ENCODE results near the gene MACROD1.

MACROD1 gene

DNA sequence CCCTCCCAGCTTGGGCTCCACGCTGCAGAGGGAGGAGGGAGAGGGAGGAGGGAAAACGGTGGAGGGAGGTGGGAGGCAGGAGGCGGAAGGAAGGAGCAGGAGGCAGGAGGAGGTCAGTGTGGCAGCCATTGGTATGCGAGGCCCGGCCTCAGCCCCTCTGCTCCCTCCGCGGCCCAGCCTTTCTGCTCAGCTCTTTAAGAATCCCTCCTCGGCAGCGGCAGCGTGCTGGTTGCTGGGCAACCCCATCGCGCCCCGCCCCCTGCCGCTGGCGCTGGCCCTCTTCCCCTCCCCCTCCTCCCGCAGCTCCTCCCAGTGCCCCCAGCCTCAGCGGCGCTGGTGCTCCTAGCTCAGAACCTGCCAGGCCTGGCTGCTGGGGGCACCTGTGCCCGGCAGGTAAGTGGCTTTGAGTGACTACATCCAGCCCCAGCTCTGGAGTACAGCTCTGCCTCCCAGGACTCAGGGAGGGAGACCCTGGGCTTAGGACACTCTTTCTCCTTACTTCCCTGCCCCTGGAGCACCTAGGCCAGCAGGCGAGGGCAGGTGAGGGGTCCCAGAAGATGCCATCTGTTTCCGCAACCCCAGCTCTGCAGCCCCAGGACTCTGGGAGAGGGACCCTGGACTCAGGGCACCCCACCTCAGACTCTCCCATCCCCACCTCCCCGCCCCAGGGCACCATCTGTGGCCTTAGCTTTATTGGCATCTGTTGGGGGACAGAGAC is 137.4 kb downstream of the MACROD1 start:
- peak; percentile 64 for DNase-seq

DNA sequence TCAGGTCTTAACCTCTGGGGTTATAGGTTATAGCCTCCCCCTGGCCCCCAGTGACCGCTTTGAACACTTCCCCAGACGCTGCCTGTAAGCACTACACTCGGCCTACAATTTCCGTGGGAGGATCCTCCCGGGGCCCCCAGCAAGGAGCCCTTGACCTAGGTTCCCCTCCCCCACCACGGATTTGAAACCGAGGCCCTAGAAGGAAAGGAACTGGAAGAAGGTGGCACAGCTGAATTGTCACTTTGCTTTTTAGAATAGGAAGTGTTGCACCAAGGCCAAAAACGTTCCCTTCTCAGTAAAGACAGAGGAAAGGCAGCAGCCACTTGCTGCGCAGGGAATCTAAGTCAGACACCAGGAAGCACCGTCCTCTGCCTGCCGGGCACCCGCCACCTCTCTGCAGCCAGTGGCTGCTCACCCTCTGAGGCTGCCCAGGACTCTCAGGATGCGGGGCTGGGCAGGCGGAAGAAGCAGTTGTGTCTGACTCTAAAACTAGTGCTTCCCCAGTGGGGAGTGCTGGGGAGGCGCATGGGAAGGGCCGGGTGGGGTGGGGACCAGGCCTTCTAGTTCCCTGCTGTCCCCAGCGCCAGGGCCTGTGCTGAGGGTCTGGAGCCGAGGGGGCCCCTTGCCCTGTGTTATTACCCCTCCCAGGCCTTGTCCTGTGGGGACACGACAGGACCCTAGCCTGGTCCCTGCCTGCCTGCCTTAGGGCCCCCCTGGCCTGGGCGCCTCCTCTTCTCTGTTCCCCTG is 138.1 kb downstream of the MACROD1 start:
- DNase-seq: no peak

DNA sequence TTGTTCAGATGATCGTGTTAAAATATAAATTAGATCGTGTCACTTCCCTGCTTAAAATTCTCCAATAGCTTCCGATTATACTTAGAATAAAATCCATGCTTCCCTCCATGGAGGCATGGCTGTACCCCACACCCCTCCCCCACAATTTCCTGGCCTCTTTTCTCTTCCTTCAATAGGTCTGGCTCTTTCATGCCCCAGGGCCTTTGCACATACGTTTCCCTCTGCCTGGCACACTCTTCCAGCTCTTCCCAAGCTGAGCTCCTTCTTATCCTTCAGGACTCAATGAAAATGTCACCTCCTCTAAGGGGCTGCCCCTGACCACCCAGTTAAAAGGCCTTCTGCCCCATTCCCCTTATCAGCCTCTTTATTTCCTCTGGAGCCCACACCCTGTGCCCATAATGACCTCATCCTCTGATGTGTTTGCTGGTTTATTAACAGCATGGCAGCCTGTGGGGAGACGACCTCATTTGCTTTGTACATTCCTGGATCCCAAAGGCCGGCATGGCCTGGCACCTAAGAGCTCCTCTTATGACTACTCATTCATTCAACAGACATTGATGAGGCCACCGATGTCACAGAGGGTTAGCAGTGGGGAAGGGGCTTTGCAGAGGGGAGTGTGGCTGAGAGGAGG is 139.2 kb downstream of the MACROD1 start:
- no peak for DNase-seq

DNA sequence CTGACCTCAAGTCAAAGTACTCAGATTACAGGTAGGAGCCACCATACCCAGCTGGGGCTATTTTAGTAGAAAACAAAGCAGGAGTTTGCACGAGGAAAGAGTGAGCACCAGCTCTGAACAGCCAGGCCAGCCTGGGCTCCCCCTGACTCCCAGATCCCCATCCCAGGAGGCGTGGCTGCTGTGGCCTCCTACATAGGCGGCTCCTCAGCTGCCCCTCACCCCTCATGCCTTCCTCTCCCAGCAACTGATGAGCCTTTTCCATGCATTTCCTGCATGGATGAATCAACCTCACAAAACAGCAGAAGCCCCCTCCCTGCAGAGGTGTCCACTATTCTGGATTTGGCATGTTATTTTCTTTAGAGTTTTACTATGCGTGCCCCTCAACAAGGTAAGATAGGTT is 140.7 kb downstream of the MACROD1 start:
- no peak for DNase-seq

DNA sequence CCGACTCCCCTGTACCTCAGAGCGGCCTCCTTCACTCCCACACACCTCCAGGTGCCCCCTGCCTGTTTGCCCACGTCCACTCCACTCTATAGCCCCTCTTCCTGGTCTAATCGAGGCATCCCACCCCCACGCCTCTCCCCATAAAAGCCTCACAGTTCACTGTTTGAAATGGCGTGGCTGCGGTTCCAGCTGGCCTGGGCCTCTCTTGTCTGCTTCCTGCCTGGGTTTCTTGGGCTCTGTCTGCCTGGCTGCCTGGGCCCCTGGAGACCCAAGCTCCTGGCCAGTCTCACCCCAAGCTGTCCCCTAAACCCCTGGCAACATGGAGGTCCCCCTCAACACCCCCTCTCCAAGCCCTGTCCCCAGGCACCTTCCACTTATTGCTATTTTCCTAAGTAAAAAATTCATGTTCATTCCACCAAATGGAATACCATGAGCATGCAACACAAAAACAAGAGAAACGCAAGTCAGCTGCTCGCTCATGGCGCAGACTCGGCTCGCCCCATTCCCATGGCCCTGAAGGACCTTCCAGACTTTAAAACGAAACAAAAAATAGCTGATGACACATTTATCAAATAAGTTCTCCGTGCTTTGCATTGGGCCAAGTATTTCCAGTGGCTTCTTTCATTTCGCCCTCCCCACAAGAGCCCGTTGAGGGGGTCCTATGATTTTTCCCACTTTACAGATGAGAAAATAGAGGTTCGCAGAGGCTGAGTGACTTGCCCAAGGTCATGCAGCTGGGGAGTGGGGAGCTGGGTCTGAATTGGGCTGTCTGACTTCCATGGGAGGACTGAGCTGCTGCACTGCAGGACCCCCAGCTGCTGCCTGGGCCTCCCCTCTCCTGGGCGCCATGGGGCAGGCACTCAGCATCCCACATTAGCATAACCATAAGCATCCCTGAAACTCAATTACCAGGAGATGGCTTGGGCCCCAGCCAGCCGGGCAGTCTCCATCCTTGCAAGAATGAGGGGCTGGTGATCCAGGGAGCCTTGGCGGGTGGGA is 141.9 kb downstream of the MACROD1 start:
- DNase-seq: no peak

DNA sequence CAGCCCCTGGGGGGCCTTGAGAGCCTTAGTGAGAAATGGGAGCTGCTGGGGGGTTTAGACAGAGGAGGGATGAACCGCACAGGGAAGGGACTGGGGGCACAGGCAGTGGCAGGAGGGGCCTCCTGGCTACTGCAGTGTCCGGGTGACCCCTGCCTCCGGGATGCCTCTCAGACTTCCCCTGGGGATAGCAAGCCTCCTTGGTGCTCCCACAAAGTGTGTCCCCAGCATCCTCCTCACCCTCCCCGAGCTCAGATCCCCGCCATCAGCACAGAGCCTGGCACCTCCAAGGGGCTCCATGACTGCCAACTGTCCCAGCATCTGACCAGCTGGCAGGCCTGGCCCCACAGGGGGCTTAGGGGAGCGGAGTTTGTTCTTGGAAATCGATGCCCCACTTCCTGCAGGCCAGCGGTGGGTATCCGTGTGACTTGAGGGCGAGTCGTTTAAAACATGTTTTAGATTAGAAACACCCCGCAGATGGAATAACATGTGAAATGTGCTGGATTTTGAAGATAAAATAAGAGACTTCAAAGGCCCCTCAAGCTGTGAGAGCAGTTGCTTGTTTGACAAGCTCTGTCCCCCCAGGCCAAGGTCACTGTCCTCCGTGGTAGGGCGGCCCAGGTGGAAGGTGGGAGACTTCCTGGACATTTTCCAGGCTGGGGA is 143.7 kb downstream of the MACROD1 start:
- DNase-seq: no peak

DNA sequence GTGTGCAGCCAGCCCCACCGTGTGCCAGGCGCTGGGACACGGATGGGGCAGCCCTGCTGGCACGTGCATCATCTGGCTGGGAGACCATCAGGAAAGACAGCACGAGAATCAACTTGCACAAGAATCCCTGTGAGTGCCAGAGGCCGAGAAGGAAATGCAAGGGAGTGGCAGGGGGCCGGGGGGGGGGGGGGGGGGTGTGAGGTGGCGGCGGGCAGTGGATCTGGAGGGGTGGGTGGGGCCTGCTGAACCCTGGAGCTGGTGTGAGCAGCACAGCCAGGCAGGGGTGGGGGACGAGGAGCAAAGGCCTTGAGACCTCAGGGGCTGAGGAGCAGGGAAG is 144.2 kb downstream of the MACROD1 start:
- no peak for DNase-seq

DNA sequence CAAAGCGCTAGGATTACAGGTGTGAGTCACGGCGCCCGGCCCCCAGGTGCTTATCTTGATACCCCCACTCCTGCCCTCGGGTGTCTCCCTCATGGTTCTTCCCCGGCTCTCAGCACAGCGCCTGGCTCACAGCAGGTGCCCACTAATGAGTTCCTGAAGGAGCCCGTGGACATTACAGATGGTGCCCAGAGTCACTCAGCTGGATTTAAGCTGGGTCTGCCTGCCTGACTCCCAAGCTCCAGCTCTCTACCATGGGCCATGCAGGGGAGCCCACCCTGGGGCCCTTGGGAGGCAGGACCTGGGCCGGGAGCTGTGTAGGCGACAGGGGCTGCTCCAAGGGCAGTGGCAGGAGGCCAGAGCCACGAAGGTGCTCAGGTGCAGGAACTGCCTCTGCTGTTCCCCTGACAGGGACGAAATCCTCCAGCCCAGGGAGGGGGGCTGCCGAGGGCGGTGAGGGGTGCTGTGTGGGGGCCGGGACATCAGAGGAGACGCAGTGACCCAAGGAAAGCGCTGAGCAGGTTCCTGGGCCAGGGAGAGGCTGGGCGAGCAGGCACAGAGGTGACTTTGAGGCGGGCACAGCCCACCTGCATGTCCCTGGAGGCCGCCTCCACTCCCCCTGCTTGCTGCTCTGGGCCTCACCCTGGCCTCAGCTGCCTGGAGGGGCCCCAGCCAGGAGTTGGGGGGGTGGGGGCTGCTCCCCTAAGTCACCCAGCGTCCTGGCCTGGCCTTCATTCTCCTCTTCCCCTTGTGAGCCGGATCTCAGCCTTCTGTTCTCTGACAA is 144.7 kb downstream of the MACROD1 start:
- no peak for DNase-seq

DNA sequence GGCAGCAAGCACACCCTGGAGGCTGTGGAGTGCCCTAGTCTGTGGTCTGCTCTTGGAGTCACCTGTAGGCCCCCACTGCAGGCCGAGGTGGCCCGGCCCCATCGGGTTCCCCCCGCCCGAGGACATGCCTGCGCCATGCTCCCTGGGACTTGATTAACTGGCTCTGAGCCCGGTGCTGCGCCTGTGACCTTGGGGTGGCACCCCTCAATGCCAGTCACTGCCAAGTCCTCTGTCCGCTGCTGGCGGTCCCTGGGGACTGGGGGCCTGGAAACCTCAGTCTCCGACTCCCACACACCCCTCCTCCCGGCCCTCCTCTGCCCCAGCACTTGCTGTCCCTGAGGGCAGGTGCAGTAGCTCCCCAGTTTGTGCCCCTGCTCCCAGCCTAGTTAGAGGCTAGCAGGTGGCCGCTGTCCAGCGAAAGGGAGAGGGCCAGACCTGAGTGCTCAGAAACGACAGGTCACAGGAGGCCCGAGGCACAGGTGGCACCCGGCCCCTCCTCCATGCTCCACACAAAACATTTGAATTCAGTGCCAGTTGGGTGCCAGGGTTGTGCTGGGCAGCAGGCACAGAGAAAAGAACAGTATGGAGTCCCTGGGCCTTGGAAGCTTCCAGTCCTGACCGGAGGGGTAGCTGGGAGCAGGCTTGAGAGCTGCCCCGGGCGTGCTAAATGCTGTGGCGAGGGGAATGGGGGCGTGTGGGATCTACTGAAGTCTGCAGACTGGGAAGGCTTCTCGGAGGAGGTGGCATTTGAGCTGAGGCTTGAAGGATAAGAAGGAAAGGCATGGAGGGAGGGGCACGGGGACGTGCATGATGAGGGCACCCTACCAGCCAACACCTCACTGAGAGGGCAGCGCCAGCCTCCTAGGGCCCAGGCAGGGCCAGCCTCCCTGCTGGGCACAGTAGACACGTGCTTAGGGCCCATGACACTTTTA is 146.5 kb downstream of the MACROD1 start:
- no peak for DNase-seq

DNA sequence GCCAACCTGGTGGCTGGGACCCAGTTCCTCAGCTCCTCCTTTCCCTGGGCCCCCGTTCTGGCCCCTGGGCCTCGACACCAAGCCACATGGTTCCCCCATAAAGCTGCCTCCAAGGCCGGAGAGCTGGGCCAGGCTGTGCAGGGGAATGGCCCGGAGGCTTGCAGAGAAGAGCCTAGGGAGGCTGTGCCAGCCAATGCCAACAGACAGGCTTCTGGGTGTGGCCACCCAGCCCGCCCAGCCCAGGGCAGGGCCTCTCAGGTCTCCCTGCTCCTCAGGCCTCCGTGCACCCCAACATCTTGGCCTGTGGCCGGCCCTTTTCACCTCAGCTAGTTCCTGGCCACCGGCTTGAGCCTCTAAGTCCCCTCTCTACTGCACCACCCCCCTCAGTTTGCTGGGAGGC is 147.6 kb downstream of the MACROD1 start:
- no peak for DNase-seq

DNA sequence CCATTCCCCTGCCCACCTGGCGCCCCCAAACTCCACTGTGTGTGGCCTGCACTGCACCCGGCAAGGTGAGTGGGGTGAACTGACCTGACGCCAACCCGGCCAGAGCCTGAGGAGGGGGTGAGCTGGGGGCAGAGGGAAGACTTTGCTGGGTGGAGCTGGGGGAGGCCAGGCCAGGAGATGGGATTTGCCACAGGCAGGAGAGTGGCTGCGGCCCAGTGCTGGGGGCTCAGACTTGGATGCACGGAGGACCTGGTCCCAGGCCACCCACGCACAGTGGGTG is 148.0 kb downstream of the MACROD1 start:
- DNase-seq: no peak

DNA sequence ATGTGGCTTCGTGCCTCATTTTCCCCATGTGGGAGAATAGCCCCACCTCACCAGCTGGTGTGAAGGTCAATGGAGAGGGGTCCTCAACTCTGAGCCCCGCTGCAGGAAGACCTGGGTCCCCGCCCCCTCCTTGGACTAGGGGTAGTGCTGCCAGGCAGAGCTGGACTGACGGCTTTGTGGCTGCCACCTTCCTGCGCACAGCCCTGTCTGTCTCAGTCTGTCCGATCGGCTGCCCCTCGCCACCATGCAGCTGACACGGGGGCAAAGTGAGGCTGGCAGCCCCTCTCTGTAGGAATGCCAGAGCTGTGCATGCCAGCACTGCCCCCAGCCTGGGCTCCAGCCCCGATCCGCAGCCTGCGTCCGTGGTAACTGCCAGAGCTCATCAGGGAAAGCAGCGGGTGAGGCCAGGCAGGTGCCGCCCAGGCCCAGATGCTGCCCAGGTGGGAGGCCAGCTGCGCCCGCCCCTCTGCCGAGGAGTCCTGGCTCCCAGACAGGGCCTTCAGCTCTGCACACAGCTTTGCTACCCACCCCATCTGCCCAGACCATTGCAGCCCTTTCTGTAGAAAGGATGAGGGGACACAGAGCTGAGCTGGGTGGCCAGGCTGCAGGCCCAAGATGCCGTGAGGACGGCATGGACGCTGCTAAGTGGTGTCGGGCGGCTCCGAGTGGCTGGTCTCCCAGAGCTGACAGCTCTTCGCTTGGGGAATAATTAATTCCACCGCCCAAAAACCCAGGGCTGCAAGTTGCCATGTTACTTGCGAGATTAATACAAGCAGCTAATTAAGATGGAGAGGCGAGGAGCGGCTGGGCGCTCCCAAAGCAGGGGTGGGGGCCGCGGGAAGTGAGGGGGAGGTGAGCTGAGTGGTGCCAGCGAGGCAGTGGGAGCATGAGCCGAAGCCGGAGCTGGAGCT is 149.7 kb downstream of the MACROD1 start:
- no peak for DNase-seq

DNA sequence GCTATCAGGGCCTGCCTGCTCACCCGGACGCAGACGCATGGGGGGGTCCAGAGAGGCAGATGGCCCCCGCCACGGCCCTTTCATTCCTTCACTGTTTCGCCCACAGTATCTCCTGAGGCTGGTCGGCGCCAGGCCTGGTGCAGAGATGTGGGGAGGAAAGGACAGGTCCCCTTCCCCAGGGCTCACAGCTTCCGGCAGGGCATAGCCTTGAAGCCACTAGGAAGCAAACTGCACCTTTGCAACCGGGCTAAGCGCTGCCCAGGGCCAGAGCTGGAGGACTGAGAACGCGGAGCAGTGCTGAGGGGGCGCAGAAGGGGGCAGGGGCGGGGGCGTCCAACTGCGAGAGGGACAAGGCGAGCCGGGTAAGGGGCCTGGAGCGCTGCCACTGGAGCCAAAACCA is 150.4 kb downstream of the MACROD1 start:
- DNase-seq: no peak

DNA sequence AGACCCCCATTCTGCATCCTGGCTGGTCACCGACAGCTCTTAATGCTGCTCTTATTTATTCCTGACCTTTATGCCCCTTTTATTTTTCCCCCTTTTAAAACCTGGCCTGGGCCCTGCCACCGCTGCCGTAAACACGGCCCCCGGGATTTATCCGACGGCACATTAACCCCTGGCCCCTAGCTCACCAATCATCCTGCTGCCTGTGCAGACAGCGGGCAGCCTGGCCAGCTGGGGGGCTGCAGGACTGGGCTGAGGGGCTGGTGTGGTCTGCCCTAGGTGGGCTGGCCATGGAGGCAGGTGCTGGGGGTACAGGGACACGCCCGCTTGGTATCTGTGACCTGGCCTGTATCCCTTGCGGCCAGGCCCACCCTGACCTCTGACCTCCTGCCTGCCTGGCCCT is 151.6 kb downstream of the MACROD1 start:
- DNase-seq: no peak

DNA sequence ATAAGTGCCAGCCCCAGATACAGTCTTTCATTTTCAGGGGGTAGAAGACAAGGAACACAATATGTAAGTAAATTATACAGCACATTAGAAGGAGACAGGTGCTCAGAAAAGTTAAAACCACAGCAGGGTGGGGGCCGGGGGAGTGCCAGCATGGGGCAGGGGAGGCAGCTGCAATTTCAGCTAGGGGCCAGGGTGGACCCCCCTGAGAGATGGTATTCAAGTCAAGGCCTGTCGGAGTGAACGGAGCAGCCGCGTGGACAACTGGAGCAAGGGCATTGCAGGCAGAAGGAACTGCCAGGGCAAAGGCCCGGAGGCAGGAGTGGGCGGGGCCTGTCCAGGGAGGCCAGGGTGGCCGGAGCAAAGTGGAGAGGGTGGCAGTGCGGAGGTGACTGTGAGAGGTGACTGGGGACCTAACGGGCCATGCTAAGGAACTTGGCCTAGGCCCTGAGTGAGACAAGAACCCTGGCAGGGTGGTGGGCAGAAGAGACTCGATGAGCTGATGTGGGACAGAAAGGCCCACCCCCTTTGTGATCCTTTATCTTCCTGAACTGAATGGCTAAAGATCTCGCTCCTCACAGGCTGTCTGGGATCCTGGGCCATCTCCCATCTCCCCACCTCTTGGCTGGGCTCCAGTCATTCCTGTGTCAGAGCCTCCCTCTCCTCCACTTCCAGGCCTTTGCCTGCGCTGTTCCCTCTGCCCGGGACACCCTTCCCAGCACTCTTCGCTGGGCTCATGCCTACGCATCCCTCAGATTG is 152.6 kb downstream of the MACROD1 start:
- DNase-seq: no peak

DNA sequence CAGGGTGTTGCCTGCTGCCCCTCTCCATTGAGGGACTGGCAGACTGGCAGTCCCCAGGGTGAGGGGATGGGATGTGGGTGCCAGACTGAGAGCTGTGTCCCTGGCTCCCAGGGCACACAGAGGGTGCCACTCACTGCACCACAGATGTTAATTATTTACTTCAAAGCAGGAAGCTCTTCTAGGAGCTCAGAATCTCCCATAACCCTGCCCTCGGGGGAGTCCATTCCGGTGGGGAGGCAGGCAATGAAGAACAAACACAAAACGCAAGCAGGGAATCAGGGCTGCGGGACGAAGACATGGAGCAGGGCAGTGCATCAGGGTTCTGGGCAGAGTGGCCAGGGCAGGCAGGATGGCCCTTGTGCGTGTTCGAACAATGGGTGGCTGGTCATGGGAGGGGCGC is 154.5 kb downstream of the MACROD1 start:
- DNase-seq: no peak

DNA sequence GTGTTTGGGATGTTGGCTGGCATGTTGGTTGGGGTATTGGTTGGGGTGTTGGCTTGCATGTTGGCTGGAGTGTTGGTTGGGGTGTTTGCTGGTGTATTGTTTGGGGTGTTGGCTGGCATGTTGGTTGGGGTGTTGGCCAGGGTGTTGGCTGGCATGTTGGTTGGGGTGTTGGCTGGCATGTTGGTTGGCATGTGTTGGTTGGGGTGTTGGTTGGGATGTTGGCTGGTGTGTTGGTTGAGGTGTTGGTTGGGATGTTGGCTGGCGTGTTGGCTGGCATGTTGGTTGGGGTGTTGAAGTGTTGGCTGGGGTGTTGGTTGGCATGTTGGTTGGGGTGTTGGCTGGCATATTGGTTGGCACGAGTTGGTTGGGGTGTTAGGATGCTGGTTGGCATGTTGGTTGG is 155.1 kb downstream of the MACROD1 start:
- DNase-seq: no peak

DNA sequence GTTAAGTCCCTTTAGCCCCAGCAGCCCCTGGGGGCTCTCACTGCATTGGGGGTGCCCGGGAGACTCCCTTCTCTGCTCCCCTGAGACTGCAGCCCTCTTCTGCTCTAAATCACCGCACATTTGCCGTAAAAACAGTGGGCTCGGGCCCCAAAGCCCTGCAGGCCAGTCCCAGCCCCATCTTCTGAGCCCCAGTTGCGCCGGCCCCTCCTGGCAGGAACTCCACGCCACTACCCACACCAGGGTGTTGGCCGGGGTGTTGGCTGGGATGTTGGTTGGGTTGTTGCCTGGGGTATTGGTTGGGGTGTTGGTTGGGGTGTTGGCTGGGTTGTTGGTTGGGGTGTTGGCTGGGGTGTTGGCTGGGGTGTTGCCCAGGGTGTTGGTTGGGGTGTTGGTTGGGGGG is 156.2 kb downstream of the MACROD1 start:
- DNase-seq: no peak

All from NCI-H1436 (cell line).